Cardiac fibroblast (primary cell): ENCODE data around the gene TUFT1.
"Not testable (repeated sequence)": the region's sequence is repeated elsewhere in the genome, so short reads cannot be mapped to it uniquely, and the experiment has no call there.

Experiments used
- DNase-seq, 2 donors: peaks; one replicate each; pipeline versions ENCODE4 v3.0.0 to v3.0.0-alpha.2; 2010; ENCODE audit warnings: low read depth in 2 of 2
- H3K4me3 ChIP-seq, 2 donors: replicated peaks in 1 of 2; 1 replicate in 1 of 2; 2 replicates in 1 of 2; pipeline ENCODE4 v1.5.1; 2011; ENCODE audit warnings: low read depth in 2 of 2, low read length in 2 of 2, mild to moderate bottlenecking in 2 of 2, moderate library complexity in 1 of 2
- CTCF ChIP-seq: IDR thresholded peaks from one replicate; pipeline ENCODE4 v1.5.1; 2011; ENCODE audit warnings: low read depth, mild to moderate bottlenecking, low read length, inconsistent platforms

TUFT1 gene

GRCh38 chr1:151596166-151596953 is 56.3 kb downstream of the TUFT1 start:
- DNase-seq, result peak in 1 of 2 donors; percentile 55
- no peak overlapping the region for H3K4me3 ChIP-seq
- TF ChIP-seq CTCF, result no peak

- not testable (repeated sequence) for DNase-seq, H3K4me3 ChIP-seq
These were observed 62.4 kb downstream of the TUFT1 start for GRCh38 chr1:151602550-151602949.

GRCh38 chr1:151604291-151604690 is 64.2 kb downstream of the TUFT1 start:
- TF ChIP-seq CTCF, result no peak
- DNase-seq, result no peak
- H3K4me3 ChIP-seq, result no peak overlapping the region

- DNase-seq, result peak in 1 of 2 donors; percentile 36
- no peak for TF ChIP-seq CTCF
- no peak overlapping the region for H3K4me3 ChIP-seq
These were observed 66.3 kb downstream of the TUFT1 start for GRCh38 chr1:151606384-151606783.

- no peak for TF ChIP-seq CTCF
- no peak overlapping the region for H3K4me3 ChIP-seq
- no peak for DNase-seq
These were observed 66.7 kb downstream of the TUFT1 start for GRCh38 chr1:151606857-151607256.

GRCh38 chr1:151610142-151610541 is 70.0 kb downstream of the TUFT1 start:
- no peak for DNase-seq
- TF ChIP-seq CTCF, result no peak
- no peak overlapping the region for H3K4me3 ChIP-seq

- no peak overlapping the region for H3K4me3 ChIP-seq
- no peak for TF ChIP-seq CTCF
- peak; percentile 84 to 87 for DNase-seq
These were observed 71.2 kb downstream of the TUFT1 start for GRCh38 chr1:151611288-151611790.
